ENCODE results near the gene COL23A1. TPM values are rescaled to one million over a fixed set of nuclear protein-coding genes. Genes with fewer than 3 reads are reported as not detected.

Gene COL23A1
- total and polyA plus RNA-seq, 2 of the 8 experiments (the other 6 are each of a cell fraction or from before 2014, with no cell fraction given) = 3.1 to 4.7 TPM

DNA sequence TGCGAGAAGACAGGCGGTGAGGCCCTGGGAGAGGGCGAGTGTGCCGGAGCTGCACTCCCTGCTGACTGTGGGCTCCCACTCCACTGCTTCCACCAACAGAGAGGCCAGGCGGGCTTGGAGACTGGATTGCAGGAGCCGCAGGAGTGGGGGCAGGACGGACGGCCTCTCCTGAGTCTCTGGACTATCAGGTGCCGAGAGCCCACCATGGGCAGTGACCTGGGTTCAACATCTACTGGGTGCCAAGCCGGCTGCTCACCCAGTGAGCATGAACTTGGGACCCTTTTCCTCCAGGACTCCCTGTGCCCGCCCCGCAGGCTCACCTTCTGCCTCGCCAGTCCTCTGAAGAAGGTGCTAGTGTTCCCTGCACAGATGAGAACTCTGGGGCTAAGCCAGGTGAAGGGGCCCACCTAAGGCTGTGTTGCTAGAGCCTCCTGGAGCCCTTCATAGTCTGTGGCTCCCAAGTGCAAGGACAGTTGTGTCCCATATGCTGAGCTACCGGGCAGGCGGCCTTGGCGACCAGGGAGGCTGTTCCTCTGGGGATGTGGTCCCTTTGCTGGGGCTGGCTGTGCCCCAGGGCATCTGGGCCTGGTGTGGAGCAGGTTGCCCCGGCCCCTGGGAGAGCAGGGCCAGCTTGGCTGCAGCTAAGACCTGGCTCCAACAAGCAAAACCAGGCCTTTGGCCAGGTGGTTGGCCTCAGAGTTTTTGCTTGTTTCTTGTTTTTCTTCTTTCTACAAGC lies 279.9 kb downstream of the COL23A1 start:
- no peak overlapping the region for H3K56ac ChIP-seq (replicated peaks; ENCODE audit: insufficient read length, low read depth, low read length)
- no peaks in the 10 kb centered on the region for H3K36me3 ChIP-seq (ENCODE audit: control insufficient read depth in 2 of 4, insufficient read depth in 4 of 4, low read length in 3 of 4)
- no peaks in the 10 kb centered on the region for H3K23me2 ChIP-seq (ENCODE audit: low read depth, low read length)
- H3K23ac ChIP-seq (ENCODE audit: insufficient read length) = no peak overlapping the region
- H3K9me3 ChIP-seq (ENCODE audit: insufficient read depth in 2 of 2, low read depth in 1 of 2, low read length in 1 of 2) = no peaks in the 10 kb centered on the region
- no peak overlapping the region for H3K4me3 ChIP-seq (ENCODE audit: extremely low read depth in 1 of 4, insufficient read depth in 2 of 4, low read depth in 3 of 4, low read length in 4 of 4)
- no peak overlapping the region for H2BK15ac ChIP-seq (ENCODE audit: low read length)
- no peaks in the 10 kb centered on the region for H3K79me1 ChIP-seq (ENCODE audit: low read depth, low read length)
- no peak overlapping the region for H2BK120ac ChIP-seq (replicated peaks; ENCODE audit: low read depth, low read length)
- H3K79me2 ChIP-seq (ENCODE audit: control insufficient read depth in 1 of 2, insufficient read depth in 2 of 2, low read length in 2 of 2) = no peaks in the 10 kb centered on the region
- no peak overlapping the region for H4K5ac ChIP-seq (ENCODE audit: insufficient read length, low read depth, low read length)
- 0 out of 2 replicates have a peak overlapping the region, but pooled peaks have one; percentile 44 for H2BK5ac ChIP-seq (ENCODE audit: low read depth, low read length)
- H2BK20ac ChIP-seq (ENCODE audit: low read length) = no peak overlapping the region
- 89% methylated on average over 17 of the region's 17 CpGs; no CpG with 5 or more reads in 1 of the 2 experiments for WGBS, 2 experiments (ENCODE audit: extremely low coverage in 1 of 2, insufficient coverage in 1 of 2, insufficient read length in 1 of 2, insufficient replicate concordance in 2 of 2, low coverage in 1 of 2, low lambda C conversion rate in 2 of 2, missing lambda C conversion rate in 1 of 2)
- no peak overlapping the region for H3K18ac ChIP-seq (ENCODE audit: extremely low read depth, low read length)
- no peak overlapping the region for H2BK12ac ChIP-seq (ENCODE audit: low read depth, low read length)
- TF ChIP-seq MAX (IDR thresholded peaks at IDR 0.05) = no peak
- TF ChIP-seq POU5F1 (IDR thresholded peaks at IDR 0.05; ENCODE audit: low read depth, low read length) = no peak
- TF ChIP-seq RXRA (IDR thresholded peaks at IDR 0.05; ENCODE audit: insufficient read depth, low read depth, low read length) = no peak
- TF ChIP-seq SP2 (IDR thresholded peaks at IDR 0.05; ENCODE audit: low read length) = no peak
- TF ChIP-seq CHD1 (IDR thresholded peaks at IDR 0.05; ENCODE audit: low read depth, low read length) = no peak
- no peak for TF ChIP-seq TBP (IDR thresholded peaks at IDR 0.05; ENCODE audit: low read depth, low read length)
- no peak for TF ChIP-seq KDM1A (IDR thresholded peaks at IDR 0.05; ENCODE audit: borderline replicate concordance, low read length)
- H2AFZ ChIP-seq (ENCODE audit: low read length) = no peak overlapping the region
- H3K9ac ChIP-seq (replicated peaks in 1 of 4; ENCODE audit: extremely low read depth in 1 of 4, low read depth in 3 of 4, low read length in 3 of 4) = no peak overlapping the region
- no peak overlapping the region for H3K4ac ChIP-seq (replicated peaks; ENCODE audit: insufficient read length, low read depth, low read length)
- DNase-seq (ENCODE audit: low read depth in 1 of 2, low spot score in 2 of 2) = no peak
- ChIA-PET POLR2A (ENCODE audit: partially characterized antibody) (no interaction called here), CTCF (ENCODE audit: partially characterized antibody) (interaction anchor here (0.6 to 3.4 kb wide), 11 partner anchors 10 to 282 kb away, joined by 3 to 17 read pairs (median 5); no protein-coding TSS in a partner anchor)
- no peak overlapping the region for H3K27ac ChIP-seq (ENCODE audit: low read depth, low read length)
- no peak overlapping the region for H4K91ac ChIP-seq (replicated peaks; ENCODE audit: insufficient read length, low read length)
- no peak overlapping the region for H3K4me2 ChIP-seq (ENCODE audit: insufficient read depth in 1 of 2, low read depth in 2 of 2, low read length in 2 of 2)
- no peaks in the 10 kb centered on the region for H4K20me1 ChIP-seq (replicated peaks in 1 of 2; ENCODE audit: control insufficient read depth in 1 of 2, insufficient read depth in 2 of 2, low read length in 2 of 2)
- FAIRE-seq = no peak
- peaks cover 0 to 15% (median 1%) of the 10 kb centered on the region in 4 experiments; a peak in 3 of 7 replicates for H3K4me1 ChIP-seq (replicated peaks in 1 of 4; ENCODE audit: control insufficient read depth in 3 of 4, insufficient read depth in 4 of 4, low read length in 3 of 4)
- H3K14ac ChIP-seq (ENCODE audit: insufficient read length) = no peak overlapping the region
- H2AK5ac ChIP-seq (ENCODE audit: low read depth, low read length) = 0 out of 2 replicates have a peak overlapping the region, but pooled peaks have one; percentile 65
- no peak overlapping the region for H4K8ac ChIP-seq (ENCODE audit: extremely low read depth, insufficient read depth, low read length)
- H3K27me3 ChIP-seq (replicated peaks in 1 of 4; ENCODE audit: control insufficient read depth in 3 of 4, extremely low read depth in 1 of 4, insufficient read depth in 3 of 4, low read length in 3 of 4) = no peaks in the 10 kb centered on the region

Data from H1 (cell line).